ENCODE results near the gene ARHGAP10.

The ARHGAP10 gene

GRCh38 chr4:148053298-148054003, 321.6 kb downstream of the ARHGAP10 start:
- DNase-seq = no peak

GRCh38 chr4:148054275-148054674, 322.4 kb downstream of the ARHGAP10 start:
- no peak for DNase-seq

DNA sequence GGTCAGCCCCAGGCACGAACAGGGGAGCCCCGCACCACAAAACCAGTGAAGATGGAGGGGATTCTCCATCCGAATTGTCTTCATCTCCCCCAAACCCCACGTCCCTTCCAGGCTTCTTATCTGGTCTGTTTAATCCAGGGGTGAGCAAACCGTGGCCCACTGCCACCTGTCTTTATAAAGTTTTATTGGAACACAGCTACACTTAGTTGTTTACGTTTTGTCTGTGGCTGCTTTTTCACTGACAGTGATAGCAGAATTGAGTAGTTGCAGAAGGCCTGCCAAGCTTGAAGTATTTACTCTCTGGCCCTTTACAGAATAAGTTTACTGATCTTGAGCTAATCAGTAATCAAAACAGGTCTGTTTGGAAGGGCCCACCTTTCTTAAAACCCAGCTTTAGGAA, 324.0 kb downstream of the ARHGAP10 start:
- DNase-seq = no peak

- DNase-seq = no peak
These were observed 325.0 kb downstream of the ARHGAP10 start for GRCh38 chr4:148056879-148057278.

GRCh38 chr4:148057516-148057915, 325.6 kb downstream of the ARHGAP10 start:
- no peak for DNase-seq

DNA sequence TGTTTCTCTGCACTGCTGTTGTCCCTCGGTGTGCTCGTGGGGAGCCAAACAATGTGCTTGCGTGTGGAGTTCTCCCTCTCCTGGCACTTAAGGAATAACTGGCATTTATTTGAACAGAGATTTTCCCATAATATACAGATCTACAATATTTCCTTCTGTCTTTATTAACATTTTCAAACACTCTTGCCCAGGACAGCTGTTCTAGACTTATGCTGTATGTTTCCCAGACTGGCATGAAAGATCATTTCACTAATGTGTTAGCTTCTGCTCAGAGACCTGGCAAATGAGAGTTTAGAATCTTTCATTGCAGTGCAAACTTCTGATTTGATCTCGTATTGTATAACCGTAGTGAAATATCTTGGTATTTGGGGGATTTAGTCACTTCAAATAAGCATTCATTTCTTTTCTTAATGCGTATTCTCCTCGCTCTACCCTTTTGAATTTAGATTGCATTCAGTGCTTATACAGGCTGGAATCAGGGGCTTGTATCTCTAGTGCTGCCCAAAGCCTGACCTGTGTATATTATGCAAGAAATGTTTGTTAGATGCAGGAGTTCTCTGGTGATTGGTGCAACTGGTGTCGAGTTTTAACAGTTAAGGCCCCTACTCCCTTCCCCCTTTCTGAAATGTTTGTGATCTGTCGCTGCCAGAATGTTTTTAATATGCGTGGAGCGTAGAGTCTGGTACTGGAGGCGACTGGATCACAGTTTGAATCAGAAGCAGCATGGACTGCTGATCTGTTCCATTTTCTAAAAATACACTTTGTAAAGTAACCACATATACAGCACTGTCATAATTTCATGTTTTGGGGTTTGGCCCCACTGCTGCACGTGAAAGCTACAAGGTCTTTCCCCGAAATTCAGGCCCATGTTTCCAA, 326.3 kb downstream of the ARHGAP10 start:
- DNase-seq = no peak

DNA sequence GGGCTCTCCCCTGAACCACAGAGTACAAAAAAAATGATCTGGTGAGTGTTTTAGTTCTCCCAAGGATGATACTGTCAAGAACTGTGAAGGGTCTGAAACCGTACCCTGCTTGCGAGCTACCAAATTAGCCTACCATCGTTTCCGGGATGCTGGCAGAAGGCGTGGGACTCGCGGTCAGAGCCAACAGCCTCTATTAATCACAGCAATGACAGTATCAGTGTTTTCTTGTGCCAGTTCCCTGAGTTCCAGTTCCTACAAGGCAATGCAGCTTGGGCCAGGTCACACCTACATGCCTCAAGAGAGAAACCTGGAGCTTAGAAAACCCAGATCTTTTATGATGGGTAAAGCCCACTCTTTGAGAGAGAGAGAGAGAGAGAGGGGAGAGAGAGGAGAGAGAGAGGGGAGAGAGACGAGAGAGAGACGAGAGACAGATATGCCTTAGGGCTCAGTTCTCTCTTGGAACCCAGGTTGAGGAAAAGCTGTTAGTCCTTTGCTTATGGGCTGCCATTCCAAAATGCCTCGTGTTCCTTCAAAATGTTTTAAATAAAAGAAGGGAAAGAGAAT, 327.8 kb downstream of the ARHGAP10 start:
- DNase-seq = no peak

DNA sequence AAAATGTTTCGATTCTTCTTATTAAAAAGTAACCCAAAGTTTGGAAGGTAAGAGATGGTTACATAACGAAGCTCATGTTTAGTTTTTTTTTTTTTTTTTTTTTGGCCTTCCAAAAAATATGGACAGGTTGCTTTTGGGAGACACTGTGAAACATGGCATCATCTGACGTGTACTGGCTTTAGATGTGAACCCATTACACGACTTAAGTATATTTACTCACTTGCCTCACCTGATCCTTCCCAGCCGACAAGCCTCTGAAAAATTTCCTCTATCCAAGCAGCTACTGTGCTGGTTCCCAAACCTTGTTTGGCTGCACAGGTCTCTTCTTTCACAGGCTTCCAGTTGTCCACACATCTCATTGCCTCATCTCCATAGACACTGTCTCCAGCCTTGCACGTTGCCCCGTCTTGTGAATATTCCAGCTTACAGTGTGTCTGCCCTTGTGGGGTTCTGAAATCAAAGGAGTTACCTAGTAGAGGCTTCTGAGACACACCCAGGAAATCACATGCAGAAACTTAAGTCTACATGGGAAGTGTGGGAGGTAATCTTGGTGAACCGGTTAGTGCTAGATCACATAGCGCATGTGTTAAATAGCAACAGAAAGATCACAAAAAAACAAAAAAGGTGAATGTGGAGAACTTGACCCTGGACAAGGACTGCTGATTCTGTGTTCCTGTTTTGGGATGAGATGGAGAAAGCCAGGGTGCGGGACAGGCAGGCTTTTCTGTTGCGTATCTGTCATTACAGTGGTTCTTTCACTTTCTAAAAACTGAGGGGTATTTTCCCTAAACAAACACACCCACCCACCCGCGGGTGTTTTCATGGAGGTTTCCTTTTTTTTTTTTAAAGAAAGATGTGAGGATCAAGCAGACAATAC, 328.6 kb downstream of the ARHGAP10 start:
- no peak for DNase-seq

GRCh38 chr4:148061141-148061481, 329.2 kb downstream of the ARHGAP10 start:
- no peak for DNase-seq

GRCh38 chr4:148061795-148062194, 329.9 kb downstream of the ARHGAP10 start:
- no peak for DNase-seq

GRCh38 chr4:148062301-148062950, 330.5 kb downstream of the ARHGAP10 start:
- no peak for DNase-seq

- DNase-seq = no peak
These were observed 332.6 kb downstream of the ARHGAP10 start for GRCh38 chr4:148064451-148064850.

DNA sequence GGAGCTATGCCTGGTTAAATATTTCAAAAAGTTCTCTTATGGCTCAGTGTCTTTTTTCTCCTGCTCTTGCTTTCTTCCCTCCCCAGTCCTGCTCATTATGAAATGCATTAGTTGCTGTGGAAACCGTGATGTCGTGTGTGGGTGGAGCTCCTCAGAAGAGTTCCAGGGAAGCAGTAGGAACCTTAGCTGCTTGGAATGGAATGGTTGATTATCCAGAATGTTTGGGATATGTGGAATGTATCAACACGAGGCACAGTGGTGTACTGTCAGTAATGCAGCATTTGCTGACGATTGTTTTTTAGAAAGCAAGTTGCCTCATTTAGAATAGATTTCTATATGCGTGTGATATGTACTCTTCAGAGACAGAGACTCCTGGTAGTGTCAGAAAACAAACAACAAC, 333.2 kb downstream of the ARHGAP10 start:
- DNase-seq = peak; percentile 60

- DNase-seq = no peak
These were observed 335.5 kb downstream of the ARHGAP10 start for GRCh38 chr4:148067301-148067916.

DNA sequence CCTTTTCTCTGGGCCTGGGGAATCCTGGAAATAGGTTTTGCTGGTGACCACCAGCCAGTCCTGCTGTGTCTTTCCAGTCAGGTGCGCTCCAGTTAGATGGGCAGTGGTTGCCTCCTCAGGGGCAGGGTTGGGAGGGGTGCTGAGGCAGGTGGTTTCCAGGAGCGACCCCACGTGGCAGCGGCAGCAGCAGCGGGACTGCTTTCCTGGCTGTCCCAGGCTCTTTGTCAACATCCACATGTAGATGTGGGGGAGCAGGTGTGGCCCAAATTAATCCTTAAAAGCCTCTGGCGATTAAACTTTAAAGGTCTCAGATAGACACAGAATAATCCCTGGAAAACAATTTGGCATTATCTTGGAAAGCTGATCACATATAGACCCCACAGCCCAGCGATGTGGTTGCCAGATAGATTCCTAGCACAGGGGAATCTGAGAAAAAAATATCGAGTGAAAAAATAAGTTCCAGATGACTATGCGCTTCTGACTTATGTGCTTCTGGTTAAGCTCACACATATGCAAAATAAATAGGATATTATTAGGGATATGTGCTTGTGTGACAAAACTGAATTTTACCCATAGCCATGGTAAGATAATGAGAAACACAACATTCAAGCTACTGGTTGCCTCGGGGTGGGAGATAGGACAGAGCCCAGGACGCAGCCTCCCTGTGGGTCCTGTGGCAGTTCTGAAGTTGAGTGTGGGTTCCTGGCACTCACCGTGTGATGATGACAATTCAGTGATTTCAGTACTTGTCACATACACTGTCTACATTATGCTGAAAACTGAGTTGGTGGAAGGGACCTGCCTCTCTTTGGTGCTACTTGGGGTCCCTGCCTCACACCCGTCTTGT, 336.4 kb downstream of the ARHGAP10 start:
- DNase-seq = no peak

- DNase-seq = no peak
These were observed 337.4 kb downstream of the ARHGAP10 start for GRCh38 chr4:148069086-148069894.

- DNase-seq = no peak
These were observed 337.9 kb downstream of the ARHGAP10 start for GRCh38 chr4:148069895-148070178.

- DNase-seq = no peak
These were observed 339.1 kb downstream of the ARHGAP10 start for GRCh38 chr4:148071009-148071408.

- DNase-seq = no peak
These were observed 340.9 kb downstream of the ARHGAP10 start for GRCh38 chr4:148072789-148073188.

DNA sequence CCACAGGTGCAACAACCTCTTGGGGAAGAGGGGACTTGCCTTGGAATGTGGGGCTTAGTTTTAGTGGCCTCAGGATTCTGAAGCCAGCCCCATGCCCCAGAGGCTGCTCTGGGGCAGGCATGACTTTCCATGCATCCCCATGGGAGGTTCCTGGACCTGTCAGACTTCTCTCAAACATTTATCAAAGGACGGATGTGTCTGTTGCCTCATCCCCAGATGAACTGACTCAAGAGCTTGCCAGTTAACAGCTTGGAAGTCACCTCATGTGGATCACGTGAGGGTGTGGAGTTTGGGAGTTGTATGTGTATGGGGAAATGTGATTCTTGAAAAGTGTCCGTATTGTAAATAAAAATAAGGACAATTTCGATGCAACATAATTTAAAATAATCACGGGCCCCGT, 341.5 kb downstream of the ARHGAP10 start:
- DNase-seq = no peak

Data from left hindlimb (tissue), 1 donor.